Fibroblast of villous mesenchyme (primary cell): ENCODE results near the gene PPRC1. TPM values are rescaled to one million over a fixed set of nuclear protein-coding genes. Genes with fewer than 3 reads are reported as not detected.

Source experiments
- DNase-seq: peaks from one replicate; pipeline ENCODE4 v3.0.0-alpha.2; 2010; ENCODE audit warnings: low read depth
- H3K4me3 ChIP-seq: 2 replicates; pipeline ENCODE4 v1.5.1; 2011; ENCODE audit warnings: low read depth, mild to moderate bottlenecking, low read length
- CTCF ChIP-seq: IDR thresholded peaks from 2 replicates; pipeline ENCODE4 v1.5.1; 2012; ENCODE audit warnings: low read depth, mild to moderate bottlenecking, low read length; ENCODE audit not compliant: insufficient read depth
- total RNA-seq: library from RNA; depleted of rRNA; stranded (reverse); fragments of >200 nt; gene quantifications from 2 replicates; pipeline ENCODE4 v1.2.3, GENCODE V29; 2012

PPRC1 gene
- total RNA-seq, 1 donor = 28.5 TPM

- H3K4me3 ChIP-seq = peak overlapping the region; percentile 97
- peak; percentile 38 for DNase-seq
- no peak for TF ChIP-seq CTCF
Observed at GRCh38 chr10:102153093-102153620, 20.3 kb downstream of the PPRC1 start.

- no peak for DNase-seq
- no peak for TF ChIP-seq CTCF
- no peak overlapping the region for H3K4me3 ChIP-seq
Observed at GRCh38 chr10:102154466-102155116, 21.8 kb downstream of the PPRC1 start.

- no peak overlapping the region for H3K4me3 ChIP-seq
- no peak for TF ChIP-seq CTCF
- no peak for DNase-seq
Observed at GRCh38 chr10:102157224-102157623, 24.4 kb downstream of the PPRC1 start.

- no peak for TF ChIP-seq CTCF
- no peak overlapping the region for H3K4me3 ChIP-seq
- peak; percentile 28 for DNase-seq
Observed at GRCh38 chr10:102159051-102159597, 26.3 kb downstream of the PPRC1 start.

- no peak overlapping the region for H3K4me3 ChIP-seq
- no peak for DNase-seq
Observed at GRCh38 chr10:102159831-102160230, 27.0 kb downstream of the PPRC1 start.

GRCh38 chr10:102163342-102163989, 30.6 kb downstream of the PPRC1 start:
- DNase-seq = no peak
- H3K4me3 ChIP-seq = no peak overlapping the region
- TF ChIP-seq CTCF = no peak

More at GRCh38 chr10:102159831-102160230, 27.0 kb downstream of the PPRC1 start:
- TF ChIP-seq CTCF = no peak
